ENCODE measurements around the gene ZMAT5.

ZMAT5 gene

DNA sequence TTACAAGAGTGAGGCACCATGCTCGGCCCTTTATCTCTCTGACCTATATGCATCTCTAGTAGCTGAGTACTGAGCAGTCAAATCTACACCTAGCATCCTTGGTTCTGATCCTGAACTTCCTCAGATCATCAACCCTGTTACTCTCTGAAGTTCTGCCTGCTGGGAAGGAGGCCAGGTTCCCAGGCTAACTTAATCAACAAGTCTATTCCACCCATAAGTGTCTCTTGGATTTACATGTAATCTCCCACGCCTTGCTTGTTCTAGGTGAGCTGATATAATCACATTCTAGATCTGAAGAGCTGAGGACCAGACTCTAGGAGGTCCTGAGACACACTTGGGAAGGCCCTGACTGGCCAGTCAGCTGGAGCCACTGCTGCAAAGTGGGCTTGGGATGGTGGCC is 24.9 kb downstream of the ZMAT5 start:
- no peak overlapping the region for H3K4me3 Mint-ChIP-seq
- DNase-seq (ENCODE audit: low spot score in 2 of 2) (no peak), ATAC-seq (replicated peaks; ENCODE audit: extremely low read depth, poor library complexity, severe bottlenecking) (no peak)
- H3K36me3 Mint-ChIP-seq (ENCODE audit: insufficient read depth), result peaks cover 8% of the 10 kb centered on the region
- no peaks in the 10 kb centered on the region for H3K9me3 Mint-ChIP-seq
- H3K4me1 Mint-ChIP-seq, result no peaks in the 10 kb centered on the region
- H3K27ac Mint-ChIP-seq (ENCODE audit: low read depth), result peak overlapping the region; percentile 23
- no peaks in the 10 kb centered on the region for H3K27me3 Mint-ChIP-seq

DNA sequence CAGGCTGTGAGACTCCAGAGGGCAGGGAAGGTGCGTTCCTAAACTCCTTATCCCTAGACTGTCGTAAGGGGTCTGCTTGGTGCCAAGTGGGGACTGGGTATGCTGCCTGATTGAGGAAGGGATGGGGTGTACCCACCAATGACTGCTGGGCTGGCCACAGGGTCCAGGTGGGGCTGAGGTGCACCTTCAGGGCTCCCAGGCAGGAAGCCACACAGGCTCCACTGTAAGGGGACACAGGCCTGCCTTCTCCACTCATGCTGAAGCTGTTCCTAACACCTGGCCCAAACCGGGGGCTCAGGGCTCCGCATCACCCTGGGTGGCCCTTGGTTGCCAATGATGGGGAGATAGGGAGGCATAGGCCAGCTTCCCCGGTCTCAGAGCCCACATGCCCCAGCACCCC is 26.6 kb downstream of the ZMAT5 start:
- DNase-seq (ENCODE audit: low spot score in 2 of 2), result no peak
- H3K4me3 Mint-ChIP-seq, result no peak overlapping the region
- H3K36me3 Mint-ChIP-seq (ENCODE audit: insufficient read depth), result peaks cover 9% of the 10 kb centered on the region
- no peaks in the 10 kb centered on the region for H3K4me1 Mint-ChIP-seq
- no peak overlapping the region for H3K27ac Mint-ChIP-seq (ENCODE audit: low read depth)
- ATAC-seq (replicated peaks; ENCODE audit: extremely low read depth, poor library complexity, severe bottlenecking), result no peak
- no peaks in the 10 kb centered on the region for H3K27me3 Mint-ChIP-seq
- no peaks in the 10 kb centered on the region for H3K9me3 Mint-ChIP-seq

DNA sequence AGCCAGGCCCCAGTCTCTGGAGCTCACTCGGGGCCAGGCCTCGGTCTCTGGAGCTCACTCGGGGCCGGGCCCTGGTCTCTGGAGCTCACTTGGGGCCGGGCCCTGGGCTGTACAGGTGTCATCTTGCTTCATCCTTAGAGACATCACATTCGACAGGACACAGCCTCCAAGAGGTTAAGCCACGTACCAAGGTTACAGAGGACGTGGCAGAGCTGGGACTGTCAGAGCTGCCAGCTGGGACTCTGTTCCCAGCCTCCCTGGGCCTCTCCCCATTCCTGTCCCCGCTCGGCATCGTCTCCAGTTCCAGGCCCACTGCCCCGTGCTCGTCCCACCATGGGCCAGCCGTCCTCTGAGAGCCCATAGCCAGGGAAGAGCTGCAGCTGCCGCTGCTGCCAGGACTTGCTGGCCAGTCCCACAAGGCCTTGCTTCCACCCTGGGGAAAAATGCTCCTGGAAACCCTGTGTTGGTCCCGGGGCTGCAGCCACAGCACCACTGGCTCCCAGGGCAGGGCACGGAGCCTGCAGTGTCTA is 27.4 kb downstream of the ZMAT5 start:
- Mint-ChIP-seq H3K4me1 (no peaks in the 10 kb centered on the region), H3K27ac (ENCODE audit: low read depth) (no peak overlapping the region), H3K36me3 (ENCODE audit: insufficient read depth) (peaks cover 9% of the 10 kb centered on the region), H3K9me3 (no peaks in the 10 kb centered on the region), H3K4me3 (no peak overlapping the region), H3K27me3 (no peaks in the 10 kb centered on the region)
- DNase-seq (ENCODE audit: low spot score in 2 of 2) (no peak), ATAC-seq (replicated peaks; ENCODE audit: extremely low read depth, poor library complexity, severe bottlenecking) (no peak)

DNA sequence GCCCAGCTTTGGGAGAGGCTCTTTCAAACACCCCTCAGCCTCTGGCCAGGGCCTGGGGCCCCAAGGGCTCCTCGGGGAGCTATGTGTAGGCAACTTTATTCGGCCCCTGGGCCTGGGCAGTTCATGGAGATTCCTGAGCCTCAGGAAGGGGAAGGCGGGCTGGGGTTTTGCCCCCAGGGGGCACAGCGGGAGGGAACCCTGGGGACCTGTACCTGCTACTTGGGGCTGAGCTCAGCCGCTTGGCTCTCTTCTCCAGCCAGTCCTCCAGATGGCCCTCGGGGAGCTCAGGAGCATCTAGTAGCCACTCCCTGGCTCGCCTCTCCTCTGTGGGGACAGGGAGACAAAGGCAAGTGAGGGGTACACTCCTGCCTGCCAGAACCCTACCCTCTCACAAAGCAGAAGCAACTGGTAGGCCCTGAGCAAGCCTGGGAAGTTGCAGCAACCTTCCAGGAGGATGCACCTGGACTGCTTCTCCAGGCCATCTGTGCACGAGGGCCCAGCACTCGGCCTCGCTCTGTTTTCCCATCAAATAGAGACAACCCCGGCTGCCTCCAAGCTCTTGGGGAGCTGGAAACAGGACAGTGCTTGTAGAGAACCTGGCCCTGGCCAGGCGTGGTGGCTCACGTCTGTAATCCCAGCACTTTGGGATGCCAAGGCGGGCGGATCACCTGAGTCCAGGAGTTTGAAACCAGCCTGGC is 28.5 kb downstream of the ZMAT5 start:
- Mint-ChIP-seq H3K36me3 (ENCODE audit: insufficient read depth) (peaks cover 9% of the 10 kb centered on the region), H3K27ac (ENCODE audit: low read depth) (no peak overlapping the region), H3K27me3 (no peaks in the 10 kb centered on the region), H3K4me3 (no peak overlapping the region), H3K9me3 (no peaks in the 10 kb centered on the region), H3K4me1 (no peaks in the 10 kb centered on the region)
- ATAC-seq (replicated peaks; ENCODE audit: extremely low read depth, poor library complexity, severe bottlenecking), result no peak
- no peak for DNase-seq (ENCODE audit: low spot score in 2 of 2)

- Mint-ChIP-seq H3K4me3 (no peak overlapping the region), H3K27ac (ENCODE audit: low read depth) (no peak overlapping the region), H3K27me3 (no peaks in the 10 kb centered on the region), H3K9me3 (no peaks in the 10 kb centered on the region), H3K4me1 (no peaks in the 10 kb centered on the region), H3K36me3 (ENCODE audit: insufficient read depth) (peaks cover 9% of the 10 kb centered on the region)
- no peak for ATAC-seq (replicated peaks; ENCODE audit: extremely low read depth, poor library complexity, severe bottlenecking)
- DNase-seq (ENCODE audit: low spot score in 2 of 2), result no peak
Measured at GRCh38 chr22:29737251-29738117, 29.3 kb downstream of the ZMAT5 start.

DNA sequence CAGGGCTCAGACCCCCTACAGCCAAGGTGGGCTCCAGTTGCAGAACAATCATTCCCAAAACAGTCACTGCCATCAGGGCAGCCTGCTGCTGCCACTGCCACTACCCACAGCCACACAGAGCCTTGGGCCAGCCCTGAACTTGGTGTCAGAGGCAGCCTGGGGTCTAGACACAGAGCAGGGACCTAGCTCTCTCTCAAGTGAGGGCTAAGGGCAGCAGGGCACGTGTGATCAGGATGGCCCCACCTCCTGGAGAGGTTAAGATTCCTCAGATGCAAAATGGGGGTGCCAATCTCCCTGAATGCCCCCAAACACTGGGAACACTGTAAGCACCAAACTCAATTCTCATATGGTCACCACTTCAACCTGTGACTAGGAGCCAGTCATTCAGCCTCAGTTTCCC is 31.4 kb downstream of the ZMAT5 start:
- peaks cover 9% of the 10 kb centered on the region for H3K36me3 Mint-ChIP-seq (ENCODE audit: insufficient read depth)
- ATAC-seq (replicated peaks; ENCODE audit: extremely low read depth, poor library complexity, severe bottlenecking), result no peak
- H3K4me3 Mint-ChIP-seq, result no peak overlapping the region
- no peak overlapping the region for H3K27ac Mint-ChIP-seq (ENCODE audit: low read depth)
- no peaks in the 10 kb centered on the region for H3K27me3 Mint-ChIP-seq
- H3K9me3 Mint-ChIP-seq, result no peaks in the 10 kb centered on the region
- no peaks in the 10 kb centered on the region for H3K4me1 Mint-ChIP-seq
- DNase-seq (ENCODE audit: low spot score in 2 of 2), result no peak

GRCh38 chr22:29734838-29735237 is 32.0 kb downstream of the ZMAT5 start:
- no peak overlapping the region for H3K27ac Mint-ChIP-seq (ENCODE audit: low read depth)
- H3K4me1 Mint-ChIP-seq, result no peaks in the 10 kb centered on the region
- no peaks in the 10 kb centered on the region for H3K27me3 Mint-ChIP-seq
- H3K9me3 Mint-ChIP-seq, result no peaks in the 10 kb centered on the region
- DNase-seq (ENCODE audit: low spot score in 2 of 2), result no peak
- peaks cover 9% of the 10 kb centered on the region for H3K36me3 Mint-ChIP-seq (ENCODE audit: insufficient read depth)
- H3K4me3 Mint-ChIP-seq, result no peak overlapping the region
- ATAC-seq (replicated peaks; ENCODE audit: extremely low read depth, poor library complexity, severe bottlenecking), result no peak

DNA sequence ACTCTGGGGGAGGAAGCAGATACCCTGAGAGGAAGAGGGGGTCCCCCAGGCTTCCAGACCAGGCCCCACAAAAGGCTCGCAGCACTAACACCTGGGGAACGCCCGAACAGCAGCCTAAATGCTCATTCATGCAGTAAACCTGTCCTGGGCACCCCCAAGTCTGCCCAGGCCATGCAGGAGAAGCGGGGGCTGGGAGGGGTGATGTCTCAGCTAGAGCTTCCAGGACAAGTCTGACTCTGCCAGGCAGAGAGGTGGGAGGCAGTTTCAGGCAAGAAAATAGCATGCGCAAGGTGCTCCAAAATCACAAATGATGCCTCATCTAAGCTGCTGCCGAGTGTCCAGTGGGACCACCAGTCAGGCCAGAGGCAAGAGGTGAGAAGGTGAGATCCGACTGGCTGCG is 32.4 kb downstream of the ZMAT5 start:
- ATAC-seq (replicated peaks; ENCODE audit: extremely low read depth, poor library complexity, severe bottlenecking) (no peak), DNase-seq (ENCODE audit: low spot score in 2 of 2) (no peak)
- peaks cover 9% of the 10 kb centered on the region for H3K36me3 Mint-ChIP-seq (ENCODE audit: insufficient read depth)
- H3K4me3 Mint-ChIP-seq, result no peak overlapping the region
- no peaks in the 10 kb centered on the region for H3K27me3 Mint-ChIP-seq
- H3K27ac Mint-ChIP-seq (ENCODE audit: low read depth), result no peak overlapping the region
- H3K4me1 Mint-ChIP-seq, result no peaks in the 10 kb centered on the region
- H3K9me3 Mint-ChIP-seq, result no peaks in the 10 kb centered on the region

DNA sequence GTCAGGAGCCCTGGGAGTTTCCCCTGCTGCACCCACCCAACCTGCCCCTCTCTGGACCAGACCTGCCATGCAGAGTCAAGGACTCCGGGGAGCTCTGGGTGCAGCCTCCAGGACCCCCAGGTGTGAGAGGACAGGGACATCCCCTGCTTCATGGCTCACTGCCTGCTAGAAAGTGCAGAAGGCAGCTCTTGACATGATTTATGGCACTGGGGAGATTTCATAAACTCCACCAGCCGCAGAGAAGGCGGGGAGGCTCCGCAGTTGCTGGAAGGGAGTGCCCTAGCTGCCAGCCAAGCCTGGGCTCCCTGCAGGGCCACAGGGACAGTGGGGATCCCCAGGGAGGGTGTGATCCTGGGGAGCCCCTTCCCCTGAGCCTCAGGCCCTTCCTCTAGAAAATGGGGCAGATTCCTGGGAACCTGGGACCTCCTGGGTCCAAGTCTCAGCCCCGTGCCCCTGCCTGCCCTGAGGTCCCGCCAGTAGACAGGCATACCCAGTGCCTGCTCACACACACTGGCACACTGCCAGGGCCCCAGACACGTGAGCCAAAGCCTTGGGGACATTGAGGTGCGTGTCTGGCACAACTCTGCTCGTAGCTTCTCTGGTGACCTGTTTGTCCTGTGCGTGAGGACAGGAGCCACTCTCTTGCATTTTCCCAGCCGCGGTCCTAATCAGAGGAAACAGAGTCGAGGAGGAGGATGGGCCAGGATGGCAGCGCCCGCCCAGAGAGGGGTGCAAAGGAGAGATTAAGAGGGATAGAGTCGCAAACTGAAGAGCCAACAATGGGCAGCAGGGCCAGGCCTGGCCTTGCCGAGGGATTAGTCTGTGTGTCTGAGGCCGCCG is 33.2 kb downstream of the ZMAT5 start:
- Mint-ChIP-seq H3K36me3 (ENCODE audit: insufficient read depth) (peaks cover 9% of the 10 kb centered on the region), H3K9me3 (no peaks in the 10 kb centered on the region), H3K4me1 (no peaks in the 10 kb centered on the region), H3K4me3 (no peak overlapping the region), H3K27me3 (no peaks in the 10 kb centered on the region), H3K27ac (ENCODE audit: low read depth) (no peak overlapping the region)
- ATAC-seq (replicated peaks; ENCODE audit: extremely low read depth, poor library complexity, severe bottlenecking) (no peak), DNase-seq (ENCODE audit: low spot score in 2 of 2) (no peak)

- Mint-ChIP-seq H3K9me3 (no peaks in the 10 kb centered on the region), H3K27me3 (no peaks in the 10 kb centered on the region), H3K4me3 (no peak overlapping the region), H3K27ac (ENCODE audit: low read depth) (no peak overlapping the region), H3K4me1 (no peaks in the 10 kb centered on the region), H3K36me3 (ENCODE audit: insufficient read depth) (peaks cover 9% of the 10 kb centered on the region)
- ATAC-seq (replicated peaks; ENCODE audit: extremely low read depth, poor library complexity, severe bottlenecking) (no peak), DNase-seq (ENCODE audit: low spot score in 2 of 2) (no peak)
Measured at GRCh38 chr22:29732883-29733282, 33.9 kb downstream of the ZMAT5 start.

GRCh38 chr22:29731058-29731850 is 35.6 kb downstream of the ZMAT5 start:
- Mint-ChIP-seq H3K4me1 (no peaks in the 10 kb centered on the region), H3K27ac (ENCODE audit: low read depth) (no peak overlapping the region), H3K4me3 (no peak overlapping the region), H3K36me3 (ENCODE audit: insufficient read depth) (peaks cover 5% of the 10 kb centered on the region), H3K27me3 (no peaks in the 10 kb centered on the region), H3K9me3 (no peaks in the 10 kb centered on the region)
- DNase-seq (ENCODE audit: low spot score in 2 of 2) (no peak), ATAC-seq (replicated peaks; ENCODE audit: extremely low read depth, poor library complexity, severe bottlenecking) (no peak)

DNA sequence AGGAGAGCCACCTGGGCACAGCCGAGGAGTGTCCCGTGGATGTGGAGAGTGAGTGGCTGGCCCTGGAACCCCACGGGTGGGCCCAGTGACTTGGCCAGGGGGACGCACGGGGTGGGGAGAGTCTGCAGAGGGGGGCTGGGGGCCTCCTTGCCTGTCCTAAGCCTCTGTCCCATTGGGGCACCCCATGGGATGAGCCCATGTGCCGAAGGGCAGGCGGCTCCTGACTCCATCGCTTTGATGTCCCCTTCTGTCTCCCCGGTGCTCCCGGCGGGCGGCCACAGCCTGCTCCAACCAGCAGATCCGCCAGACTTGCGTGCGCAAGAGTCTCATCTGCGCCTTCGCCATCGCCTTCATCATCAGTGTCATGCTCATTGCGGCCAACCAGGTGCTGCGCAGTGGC is 37.6 kb downstream of the ZMAT5 start:
- Mint-ChIP-seq H3K27ac (ENCODE audit: low read depth) (no peak overlapping the region), H3K27me3 (no peaks in the 10 kb centered on the region), H3K36me3 (ENCODE audit: insufficient read depth) (peaks cover 2% of the 10 kb centered on the region), H3K4me3 (no peak overlapping the region), H3K4me1 (no peaks in the 10 kb centered on the region), H3K9me3 (no peaks in the 10 kb centered on the region)
- DNase-seq (ENCODE audit: low spot score in 2 of 2) (no peak), ATAC-seq (replicated peaks; ENCODE audit: extremely low read depth, poor library complexity, severe bottlenecking) (no peak)

Data from central memory CD8-positive, alpha-beta T cell (primary cell).